ENCODE data around the gene MAN1B1. TPM values are rescaled to one million over a fixed set of nuclear protein-coding genes. Genes with fewer than 3 reads are reported as not detected.

Gene MAN1B1
- total and polyA plus RNA-seq, 2 of the 8 experiments (the other 6 are each of a cell fraction or from before 2014, with no cell fraction given): 33.7 to 36.3 TPM

DNA sequence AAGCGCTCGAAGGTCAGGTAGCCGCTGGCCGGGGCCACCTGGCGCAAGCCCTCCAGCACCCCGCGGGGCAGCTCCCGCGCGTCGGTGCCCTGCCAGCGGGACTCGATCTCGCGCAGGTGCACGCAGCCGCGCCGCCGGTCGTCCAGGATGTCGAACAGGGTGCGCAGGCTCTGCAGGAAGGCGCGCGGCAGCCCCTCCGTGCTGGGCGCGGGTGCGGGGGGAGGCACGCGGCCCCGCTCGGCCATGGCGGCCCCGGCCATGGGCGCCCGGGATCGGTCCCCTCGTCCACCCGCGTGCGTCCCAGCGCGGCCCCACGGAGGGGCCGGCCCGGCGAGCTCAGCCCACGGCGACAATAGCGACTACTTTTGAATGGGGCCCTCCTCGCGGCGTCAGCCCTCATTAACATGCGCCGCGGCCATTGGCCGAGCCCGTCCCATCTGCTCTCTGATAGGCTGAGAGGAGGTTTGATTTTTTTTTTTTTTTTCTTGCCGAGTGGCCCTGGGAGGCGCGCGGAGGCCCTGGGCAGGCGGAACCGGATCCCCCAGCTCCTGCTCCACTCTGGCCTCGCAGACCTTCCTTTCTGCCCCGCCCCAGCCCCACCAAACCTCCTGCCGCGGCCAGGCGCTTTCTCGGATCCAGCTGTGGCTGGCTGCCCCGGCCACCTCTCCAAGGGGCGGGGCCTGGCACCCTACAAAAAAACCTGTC is 16.4 kb upstream of the MAN1B1 start, which contains the start of gene SAPCD2:
Gene SAPCD2 (minus strand): TSS at position 357 of the 705 bp plus-strand sequence. CDS start 97 bp downstream, at position 260.
- Histone ChIP-seq H3K36me3 (ENCODE audit: control insufficient read depth in 2 of 4, insufficient read depth in 4 of 4, low read length in 3 of 4) (no peaks in the 10 kb centered on the region), H3K23ac (ENCODE audit: insufficient read length) (no peak within 1 kb of the TSS), H3K27me3 (replicated peaks in 1 of 4; ENCODE audit: control insufficient read depth in 3 of 4, extremely low read depth in 1 of 4, insufficient read depth in 3 of 4, low read length in 3 of 4) (peaks cover 0 to 18% (median 7%) of the 10 kb centered on the region in 4 experiments; a peak in 5 of 7 replicates), H4K20me1 (replicated peaks in 1 of 2; ENCODE audit: control insufficient read depth in 1 of 2, insufficient read depth in 2 of 2, low read length in 2 of 2) (peaks cover 23 to 25% of the 10 kb centered on the region in 2 experiments), H2BK20ac (ENCODE audit: low read length) (peak within 1 kb of the TSS; percentile 90), H3K79me2 (ENCODE audit: control insufficient read depth in 1 of 2, insufficient read depth in 2 of 2, low read length in 2 of 2) (no peaks in the 10 kb centered on the region), H3K4me2 (ENCODE audit: insufficient read depth in 1 of 2, low read depth in 2 of 2, low read length in 2 of 2) (peak within 1 kb of the TSS; percentile 73 to 85), H3K23me2 (ENCODE audit: low read depth, low read length) (peaks cover 13% of the 10 kb centered on the region), H3K18ac (ENCODE audit: extremely low read depth, low read length) (peak within 1 kb of the TSS; percentile 81), H2BK15ac (ENCODE audit: low read length) (peak within 1 kb of the TSS; percentile 98), H4K8ac (ENCODE audit: extremely low read depth, insufficient read depth, low read length) (peak within 1 kb of the TSS; percentile 90), H3K9me3 (ENCODE audit: insufficient read depth in 2 of 2, low read depth in 1 of 2, low read length in 1 of 2) (no peaks in the 10 kb centered on the region), H2AK5ac (ENCODE audit: low read depth, low read length) (peak within 1 kb of the TSS; percentile 99; the same call in 1 of the 2 replicates), H4K5ac (ENCODE audit: insufficient read length, low read depth, low read length) (peak within 1 kb of the TSS; percentile 39), H3K9ac (replicated peaks in 1 of 4; ENCODE audit: extremely low read depth in 1 of 4, low read depth in 3 of 4, low read length in 3 of 4) (peak within 1 kb of the TSS in 3 of 4 experiments; percentile 10 to 34 (median 20); a peak in 3 of 7 replicates), H3K4me3 (ENCODE audit: extremely low read depth in 1 of 4, insufficient read depth in 2 of 4, low read depth in 3 of 4, low read length in 4 of 4) (peak within 1 kb of the TSS; percentile 46 to 64 (median 48)), H2AFZ (ENCODE audit: low read length) (0 out of 2 replicates have a peak within 1 kb of the TSS, but pooled peaks have one; percentile 3), H2BK120ac (replicated peaks; ENCODE audit: low read depth, low read length) (peak within 1 kb of the TSS; percentile 83), H3K4me1 (replicated peaks in 1 of 4; ENCODE audit: control insufficient read depth in 3 of 4, insufficient read depth in 4 of 4, low read length in 3 of 4) (peaks cover 0 to 27% (median 21%) of the 10 kb centered on the region in 4 experiments; a peak in 6 of 7 replicates), H3K27ac (ENCODE audit: low read depth, low read length) (no peak within 1 kb of the TSS; the same call in 1 of the 2 replicates), H2BK12ac (ENCODE audit: low read depth, low read length) (peak within 1 kb of the TSS; percentile 98; the same call in 1 of the 2 replicates), H3K56ac (replicated peaks; ENCODE audit: insufficient read length, low read depth, low read length) (peak within 1 kb of the TSS; percentile 12), H3K79me1 (ENCODE audit: low read depth, low read length) (peaks cover 2% of the 10 kb centered on the region; the same call in 1 of the 2 replicates), H4K91ac (replicated peaks; ENCODE audit: insufficient read length, low read length) (peak within 1 kb of the TSS; percentile 71), H3K4ac (replicated peaks; ENCODE audit: insufficient read length, low read depth, low read length) (peak within 1 kb of the TSS; percentile 24), H3K14ac (ENCODE audit: insufficient read length) (no peak within 1 kb of the TSS), H2BK5ac (ENCODE audit: low read depth, low read length) (peak within 1 kb of the TSS; percentile 44; the same call in 1 of the 2 replicates)
- DNase-seq (ENCODE audit: low read depth in 1 of 2, low spot score in 2 of 2) (peak; percentile 75 to 84), FAIRE-seq (no peak)
- POLR2A ChIA-PET (ENCODE audit: partially characterized antibody): interaction anchor here (0.6 to 2.0 kb wide), 10 partner anchors 11 to 172 kb away, joined by 3 to 5 read pairs (median 4); partner anchors contain the start of gene MAN1B1
- 1% methylated on average over 40 of the region's 74 CpGs; no CpG with 5 or more reads in 1 of the 2 experiments for WGBS, 2 experiments (ENCODE audit: extremely low coverage in 1 of 2, insufficient coverage in 1 of 2, insufficient read length in 1 of 2, insufficient replicate concordance in 2 of 2, low coverage in 1 of 2, low lambda C conversion rate in 2 of 2, missing lambda C conversion rate in 1 of 2)
- CTCF ChIA-PET (ENCODE audit: partially characterized antibody): interaction anchor here (0.6 to 13.5 kb wide), 21 partner anchors 7 to 313 kb away, joined by 3 to 291 read pairs (median 5); partner anchors contain the start of genes ABCA2, ENTPD2, FUT7 and MAN1B1
- TF ChIP-seq HDAC2 (IDR thresholded peaks at IDR 0.05; ENCODE audit: borderline replicate concordance in 1 of 2, low read depth in 2 of 2, low read length in 2 of 2) (peak in 1 of 2 experiments; percentile 22; a peak in 1 of 4 replicates), CTCF (IDR thresholded peaks at IDR 0.05; ENCODE audit: control extremely low read depth in 1 of 3, insufficient read depth in 1 of 3, low read depth in 1 of 3, low read length in 3 of 3) (no peak), NRF1 (IDR thresholded peaks at IDR 0.05; ENCODE audit: low read depth, low read length) (0 out of 2 replicates have a peak, but pooled peaks have one; percentile 11), YY1 (IDR thresholded peaks at IDR 0.05; ENCODE audit: low read depth, low read length) (0 out of 2 replicates have a peak, but pooled peaks have one; percentile 7), EP300 (IDR thresholded peaks at IDR 0.05; ENCODE audit: borderline replicate concordance in 1 of 2, low read depth in 2 of 2, low read length in 2 of 2) (0 out of 3 replicates have a peak, but pooled peaks of 1 of the 2 experiments have one; percentile 18), RBBP5 (IDR thresholded peaks at IDR 0.05; ENCODE audit: borderline replicate concordance, low read depth, low read length) (peak; percentile 21; the same call in 1 of the 2 replicates), SP1 (IDR thresholded peaks at IDR 0.05; ENCODE audit: low read depth, low read length) (peak; percentile 66; the same call in 1 of the 2 replicates)
